H1 (cell line): ENCODE results near the gene GALNT9. TPM values are rescaled to one million over a fixed set of nuclear protein-coding genes. Genes with fewer than 3 reads are reported as not detected.

Source experiments
- CTCF ChIA-PET: fragments of 300-600 bp; sonication (Branson Sonifier 250); formaldehyde crosslinking; loops from one replicate; lab custom pipeline; 2021; ENCODE audit not compliant: partially characterized antibody; lab: Charles Lee
- POLR2A ChIA-PET: fragments of 300-600 bp; sonication (Branson Sonifier 250); formaldehyde crosslinking; loops from one replicate; lab custom pipeline; 2021; ENCODE audit warnings: inconsistent platforms; ENCODE audit not compliant: partially characterized antibody; lab: Charles Lee
- DNase-seq, 2 experiments: peaks; one replicate each; pipeline versions ENCODE4 v3.0.0 to v3.0.0-alpha.2; 2010 to 2022; ENCODE audit warnings: low spot score in 2 of 2, low read depth in 1 of 2, mixed read lengths in 1 of 2
- FAIRE-seq: peaks from 2 replicates; lab custom pipeline; 2011; peaks lifted over from hg19 to GRCh38; lab: Jason Lieb, UNC
- H2AFZ ChIP-seq: 2 replicates; pipeline ENCODE4 v1.8.1; 2012; ENCODE audit warnings: low read length, inconsistent platforms
- H2AK5ac ChIP-seq: 2 replicates; pipeline ENCODE4 v1.6.1; 2013; ENCODE audit warnings: low read depth, low read length
- H2BK120ac ChIP-seq: replicated peaks from 2 replicates; pipeline ENCODE3; 2013; ENCODE audit warnings: low read depth, low read length, inconsistent platforms
- H2BK12ac ChIP-seq: 2 replicates; pipeline ENCODE4 v1.6.1; 2013; ENCODE audit warnings: low read depth, low read length
- H2BK15ac ChIP-seq: 2 replicates; pipeline ENCODE4 v1.6.1; 2013; ENCODE audit warnings: low read length
- H2BK20ac ChIP-seq: 2 replicates; pipeline ENCODE4 v1.6.1; 2013; ENCODE audit warnings: low read length
- H2BK5ac ChIP-seq: 2 replicates; pipeline ENCODE4 v1.6.1; 2013; ENCODE audit warnings: low read depth, low read length
- H3K14ac ChIP-seq: 2 replicates; pipeline ENCODE4 v1.6.1; 2013; ENCODE audit warnings: inconsistent platforms; ENCODE audit not compliant: insufficient read length
- H3K18ac ChIP-seq: 2 replicates; pipeline ENCODE4 v1.6.1; 2013; ENCODE audit warnings: low read length; ENCODE audit errors: extremely low read depth
- H3K23ac ChIP-seq: 2 replicates; pipeline ENCODE4 v1.6.1; 2013; ENCODE audit warnings: inconsistent platforms; ENCODE audit not compliant: insufficient read length
- H3K23me2 ChIP-seq: 2 replicates; pipeline ENCODE4 v1.6.1; 2013; ENCODE audit warnings: low read depth, low read length
- H3K27ac ChIP-seq: 2 replicates; pipeline ENCODE4 v1.6.1; 2011; ENCODE audit warnings: low read depth, low read length, inconsistent platforms
- H3K27me3 ChIP-seq, 4 experiments: replicated peaks in 1 of 4; 1 replicate in 1 of 4; 2 replicates in 3 of 4; pipeline versions ENCODE4 v1.6.1 to v1.8.1; 2011 to 2013; ENCODE audit warnings: low read length in 3 of 4, mild to moderate bottlenecking in 3 of 4, inconsistent platforms in 2 of 4, mixed read lengths in 2 of 4, moderate library complexity in 1 of 4; ENCODE audit not compliant: control insufficient read depth in 3 of 4, insufficient read depth in 3 of 4; ENCODE audit errors: extremely low read depth in 1 of 4
- H3K36me3 ChIP-seq, 4 experiments: 2 replicates each; pipeline versions ENCODE4 v1.6.1 to v1.8.1; 2011 to 2013; ENCODE audit warnings: mild to moderate bottlenecking in 4 of 4, low read length in 3 of 4, moderate library complexity in 2 of 4, control low read depth in 1 of 4, inconsistent platforms in 1 of 4; ENCODE audit not compliant: insufficient read depth in 4 of 4, control insufficient read depth in 2 of 4
- H3K4ac ChIP-seq: replicated peaks from 2 replicates; pipeline ENCODE3; 2013; ENCODE audit warnings: low read length, low read depth, mixed read lengths, inconsistent platforms; ENCODE audit not compliant: insufficient read length
- H3K4me1 ChIP-seq, 4 experiments: replicated peaks in 1 of 4; 1 replicate in 1 of 4; 2 replicates in 3 of 4; pipeline versions ENCODE4 v1.6.1 to v1.8.1; 2011 to 2013; ENCODE audit warnings: low read length in 3 of 4, inconsistent platforms in 2 of 4, mixed read lengths in 1 of 4; ENCODE audit not compliant: insufficient read depth in 4 of 4, control insufficient read depth in 3 of 4
- H3K4me2 ChIP-seq, 2 experiments: 2 replicates each; pipeline versions ENCODE4 v1.6.1 to v1.8.1; 2011 to 2013; ENCODE audit warnings: low read depth in 2 of 2, low read length in 2 of 2, control low read depth in 1 of 2, inconsistent platforms in 1 of 2, mild to moderate bottlenecking in 1 of 2; ENCODE audit not compliant: insufficient read depth in 1 of 2
- H3K4me3 ChIP-seq, 4 experiments: fragments of 200-600, 300-600 bp in 1 of 4; sonication (generic), shearing (Covaris generic), sonication (Bioruptor Twin) in 1 of 4; 2 replicates each; pipeline versions ENCODE4 v1.5.1 to v1.8.1; 2011 to 2016; ENCODE audit warnings: low read length in 4 of 4, low read depth in 3 of 4, control low read depth in 2 of 4, inconsistent platforms in 2 of 4, mild to moderate bottlenecking in 2 of 4, mixed read lengths in 1 of 4, moderate library complexity in 1 of 4; ENCODE audit not compliant: insufficient read depth in 2 of 4; ENCODE audit errors: extremely low read depth in 1 of 4
- H3K56ac ChIP-seq: replicated peaks from 2 replicates; pipeline ENCODE3; 2013; ENCODE audit warnings: low read depth, mild to moderate bottlenecking, mixed read lengths, low read length, inconsistent platforms; ENCODE audit not compliant: insufficient read length
- H3K79me1 ChIP-seq: 2 replicates; pipeline ENCODE4 v1.6.1; 2013; ENCODE audit warnings: low read depth, low read length, control low read depth
- H3K79me2 ChIP-seq, 2 experiments: 2 replicates each; pipeline versions ENCODE4 v1.6.1 to v1.8.1; 2012 to 2013; ENCODE audit warnings: low read length in 2 of 2, mild to moderate bottlenecking in 2 of 2, inconsistent platforms in 1 of 2; ENCODE audit not compliant: insufficient read depth in 2 of 2, control insufficient read depth in 1 of 2
- H3K9ac ChIP-seq, 4 experiments: replicated peaks in 1 of 4; 1 replicate in 1 of 4; 2 replicates in 3 of 4; pipeline versions ENCODE4 v1.6.1 to v1.8.1; 2011 to 2013; ENCODE audit warnings: low read depth in 3 of 4, low read length in 3 of 4, control low read depth in 2 of 4, mild to moderate bottlenecking in 2 of 4, moderate library complexity in 2 of 4, inconsistent platforms in 1 of 4; ENCODE audit errors: extremely low read depth in 1 of 4
- H3K9me3 ChIP-seq, 2 experiments: 2 replicates each; pipeline versions ENCODE4 v1.6.1 to v1.8.1; 2012 to 2013; ENCODE audit warnings: mild to moderate bottlenecking in 2 of 2, moderate library complexity in 2 of 2, control low read depth in 1 of 2, inconsistent platforms in 1 of 2, low read depth in 1 of 2, low read length in 1 of 2, mixed read lengths in 1 of 2; ENCODE audit not compliant: insufficient read depth in 2 of 2
- H4K20me1 ChIP-seq, 2 experiments: replicated peaks in 1 of 2; 2 replicates each; pipeline versions ENCODE3 to v1.8.1; 2011 to 2013; ENCODE audit warnings: inconsistent platforms in 2 of 2, low read length in 2 of 2, mild to moderate bottlenecking in 1 of 2; ENCODE audit not compliant: insufficient read depth in 2 of 2, control insufficient read depth in 1 of 2
- H4K5ac ChIP-seq: 2 replicates; pipeline ENCODE4 v1.6.1; 2013; ENCODE audit warnings: low read length, low read depth, mixed read lengths, inconsistent platforms; ENCODE audit not compliant: insufficient read length
- H4K8ac ChIP-seq: 2 replicates; pipeline ENCODE4 v1.8.0; 2013; ENCODE audit warnings: mild to moderate bottlenecking, moderate library complexity, low read length, inconsistent platforms; ENCODE audit not compliant: insufficient read depth; ENCODE audit errors: extremely low read depth
- H4K91ac ChIP-seq: replicated peaks from 2 replicates; pipeline ENCODE3; 2013; ENCODE audit warnings: low read length, mixed read lengths, inconsistent platforms; ENCODE audit not compliant: insufficient read length
- BCL11A ChIP-seq, 2 experiments: IDR thresholded peaks; one replicate each; pipeline ENCODE4 v1.6.1; 2011; ENCODE audit warnings: low read depth in 2 of 2, low read length in 2 of 2, mild to moderate bottlenecking in 2 of 2
- FOSL1 ChIP-seq: IDR thresholded peaks from 2 replicates; pipeline ENCODE4 v1.6.1; 2011; ENCODE audit warnings: mild to moderate bottlenecking, low read depth, low read length, moderate library complexity; ENCODE audit not compliant: insufficient read depth
- KDM5A ChIP-seq: fragments of 200-600 bp; IDR thresholded peaks from 2 replicates; pipeline ENCODE4 v1.7.1; 2012; ENCODE audit warnings: mild to moderate bottlenecking, low read length, inconsistent platforms, mixed read lengths
- RNF2 ChIP-seq: fragments of 200-900, 300-1000 bp; sonication (generic); IDR thresholded peaks from 2 replicates; pipeline ENCODE4 v1.7.1; 2016; ENCODE audit warnings: borderline replicate concordance, low read depth, mild to moderate bottlenecking, antibody characterized with exemption, low read length; ENCODE audit not compliant: poor library complexity, severe bottlenecking; ENCODE audit errors: missing control alignments
- RXRA ChIP-seq: IDR thresholded peaks from 2 replicates; pipeline ENCODE4 v1.6.1; 2011; ENCODE audit warnings: low read depth, mild to moderate bottlenecking, low read length, moderate library complexity; ENCODE audit not compliant: insufficient read depth
- SP1 ChIP-seq: IDR thresholded peaks from 2 replicates; pipeline ENCODE4 v1.6.1; 2011; ENCODE audit warnings: low read depth, low read length
- SRF ChIP-seq: IDR thresholded peaks from 2 replicates; pipeline ENCODE4 v1.6.1; 2011; ENCODE audit warnings: mild to moderate bottlenecking, low read depth, low read length, moderate library complexity
- TAF7 ChIP-seq: optimal IDR thresholded peaks from 2 replicates; pipeline ENCODE3; 2011; ENCODE audit warnings: low read depth, mild to moderate bottlenecking, inconsistent platforms, low read length, moderate library complexity, borderline replicate concordance
- WGBS, 2 experiments: shearing (Covaris generic) in 1 of 2; methylation state at CpG; one replicate each; pipeline versions ENCODE4 v1.1.6 to v1.1.7; 2013 to 2015; ENCODE audit warnings: low lambda C conversion rate in 2 of 2, mixed read lengths in 2 of 2, inconsistent platforms in 1 of 2, low coverage in 1 of 2, missing lambda C conversion rate in 1 of 2; ENCODE audit not compliant: insufficient replicate concordance in 2 of 2, insufficient coverage in 1 of 2, insufficient read length in 1 of 2; ENCODE audit errors: extremely low coverage in 1 of 2, missing lambda C conversion rate in 1 of 2; 5-methylcytosine and 5-hydroxymethylcytosine counted together
- polyA plus RNA-seq, 7 experiments: library from polyadenylated mRNA; depleted of rRNA in 3 of 7; stranded (reverse) in 5 of 7; unstranded in 2 of 7; fragments of >200 nt in 5 of 7; fragments of 200-250 nt in 2 of 7; gene quantifications; 1 replicate in 5 of 7; 2 replicates in 1 of 7; 4 replicates in 1 of 7; pipeline versions ENCODE4 v1.2.1 to v1.2.3, GENCODE V29; 2011 to 2013; ENCODE audit warnings: missing spikeins in 2 of 7, mixed read lengths in 2 of 7
- total RNA-seq: library from RNA; stranded (reverse); fragmentation: NEBNext Ultra II Directional; extraction: Animal tissue kit (Norgen Biotek cat#: 25700); gene quantifications from 2 replicates; pipeline ENCODE4 v1.2.1, GENCODE V29; 2021
- TF ChIP-seq, protein P1 (sequence below): IDR thresholded peaks from 2 replicates; pipeline ENCODE4 v1.6.1; 2011; ENCODE audit warnings: low read length, improper control_type of control experiment

GALNT9 gene
- total and polyA plus RNA-seq, 2 of the 8 experiments (the other 6 are each of a cell fraction or from before 2014, with no cell fraction given) = 2.0 to 3.6 TPM

DNA sequence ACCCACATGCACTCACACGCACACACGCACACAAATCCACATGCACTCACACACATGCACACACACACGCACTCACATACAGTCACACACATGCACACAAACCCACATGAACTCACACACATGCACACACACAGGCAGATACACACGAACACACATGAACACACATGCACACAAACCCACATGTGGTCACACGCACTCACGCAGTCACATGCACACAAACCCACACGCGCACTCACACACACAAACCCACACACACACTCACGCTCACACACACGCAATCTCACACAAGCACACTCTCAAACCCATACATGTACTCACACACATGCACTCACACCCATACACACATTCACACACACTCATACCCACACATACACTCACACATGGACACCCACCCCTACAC, 61.5 kb downstream of the GALNT9 start:
- Histone ChIP-seq H2BK15ac (no peak overlapping the region), H3K9ac (peak overlapping the region in 1 of 4 experiments; percentile 32; a peak in 1 of 7 replicates)
- WGBS, 2 experiments = 95% methylated on average over 10 of the region's 10 CpGs; no CpG with 5 or more reads in 1 of the 2 experiments
- TF ChIP-seq, protein P1, sequence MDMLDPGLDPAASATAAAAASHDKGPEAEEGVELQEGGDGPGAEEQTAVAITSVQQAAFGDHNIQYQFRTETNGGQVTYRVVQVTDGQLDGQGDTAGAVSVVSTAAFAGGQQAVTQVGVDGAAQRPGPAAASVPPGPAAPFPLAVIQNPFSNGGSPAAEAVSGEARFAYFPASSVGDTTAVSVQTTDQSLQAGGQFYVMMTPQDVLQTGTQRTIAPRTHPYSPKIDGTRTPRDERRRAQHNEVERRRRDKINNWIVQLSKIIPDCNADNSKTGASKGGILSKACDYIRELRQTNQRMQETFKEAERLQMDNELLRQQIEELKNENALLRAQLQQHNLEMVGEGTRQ = no peak
- TF ChIP-seq RXRA (no peak), KDM5A (no peak), RNF2 (no peak), FOSL1 (no peak), SP1 (no peak), TAF7 (no peak), SRF (no peak), BCL11A (IDR thresholded peaks at IDR 0.05; ENCODE audit: low read depth in 2 of 2, low read length in 2 of 2) (no peak)
- TF ChIP-seq, all 59 proteins: peak for 0
- no peak for FAIRE-seq
- Histone ChIP-seq H3K4me1 (no peaks in the 10 kb centered on the region; a peak in 1 of 7 replicates), H3K23me2 (peaks cover 6% of the 10 kb centered on the region), H3K36me3 (no peaks in the 10 kb centered on the region; a peak in 1 of 8 replicates), H4K20me1 (peaks cover 0 to 6% of the 10 kb centered on the region in 2 experiments), H4K5ac (no peak overlapping the region), H3K18ac (no peak overlapping the region), H4K8ac (peak overlapping the region; percentile 72; the same call in 1 of the 2 replicates), H3K27me3 (peaks cover 0 to 16% (median 13%) of the 10 kb centered on the region in 4 experiments; a peak in 4 of 7 replicates), H2BK5ac (peak overlapping the region; percentile 61), H3K27ac (no peak overlapping the region), H3K4me2 (no peak overlapping the region; a peak in 1 of 4 replicates), H3K79me2 (no peaks in the 10 kb centered on the region), H3K4ac (no peak overlapping the region), H2AFZ (no peak overlapping the region), H3K14ac (peak overlapping the region; percentile 55), H3K23ac (peak overlapping the region; percentile 15), H2BK120ac (no peak overlapping the region), H3K9me3 (no peaks in the 10 kb centered on the region), H2BK20ac (peak overlapping the region; percentile 29; the same call in 1 of the 2 replicates), H4K91ac (peak overlapping the region; percentile 74), H3K56ac (peak overlapping the region; percentile 24), H3K79me1 (peaks cover 3% of the 10 kb centered on the region), H2BK12ac (peak overlapping the region; percentile 70; the same call in 1 of the 2 replicates), H3K4me3 (no peak overlapping the region), H2AK5ac (peak overlapping the region; percentile 99; the same call in 1 of the 2 replicates)
- POLR2A ChIA-PET = no interaction called here
- CTCF ChIA-PET = no interaction called here
- DNase-seq = no peak
